AG04449 (cell line): ENCODE data around the gene DSG3.

ENCODE experiments used
- CTCF ChIA-PET: fragments of 350-600 bp; formaldehyde crosslinking; extraction: SDS; loops from one replicate; lab custom pipeline; 2021; ENCODE audit warnings: antibody characterized with exemption; lab: Yijun Ruan, JAX
- POLR2A ChIA-PET: fragments of 400-600, 350-600 bp; formaldehyde crosslinking; extraction: SDS; loops from one replicate; lab custom pipeline; 2020; ENCODE audit warnings: antibody characterized with exemption, inconsistent platforms; lab: Yijun Ruan, JAX
- DNase-seq: peaks from one replicate; pipeline ENCODE4 v3.0.0-alpha.2; 2010; ENCODE audit warnings: low read depth, low spot score
- H3K4me3 ChIP-seq: 2 replicates; pipeline ENCODE4 v1.5.1; 2011; ENCODE audit warnings: low read depth, mild to moderate bottlenecking, control low read depth, low read length
- TF ChIP-seq, protein P1 (sequence below): IDR thresholded peaks from one replicate; pipeline ENCODE4 v1.5.1; 2011; ENCODE audit warnings: mild to moderate bottlenecking, moderate library complexity, low read length, control low read depth, inconsistent platforms; ENCODE audit not compliant: insufficient read depth; ENCODE audit errors: missing control alignments

Gene DSG3

DNA sequence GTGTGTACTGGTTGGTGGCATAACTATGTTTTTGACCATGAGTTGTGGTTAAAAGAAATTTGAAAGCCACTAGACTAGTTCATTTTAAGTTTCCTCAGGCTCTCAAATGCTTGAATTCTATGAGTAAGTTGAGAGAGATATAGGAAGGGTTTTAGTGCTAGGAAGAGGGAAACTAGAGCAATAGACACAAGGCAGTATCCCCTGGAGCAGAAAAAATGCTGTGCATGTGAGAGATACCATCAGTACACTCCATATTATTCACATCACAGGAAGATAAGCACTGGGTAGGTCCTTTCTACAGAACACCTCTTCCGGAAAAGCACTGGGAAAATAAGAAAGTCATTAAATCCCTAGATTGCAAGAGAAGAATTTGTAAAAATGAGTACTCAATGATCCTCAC, 19.3 kb upstream of the DSG3 start:
- DNase-seq = no peak
- CTCF ChIA-PET = no interaction called here
- no peak overlapping the region for H3K4me3 ChIP-seq
- TF ChIP-seq, protein P1, sequence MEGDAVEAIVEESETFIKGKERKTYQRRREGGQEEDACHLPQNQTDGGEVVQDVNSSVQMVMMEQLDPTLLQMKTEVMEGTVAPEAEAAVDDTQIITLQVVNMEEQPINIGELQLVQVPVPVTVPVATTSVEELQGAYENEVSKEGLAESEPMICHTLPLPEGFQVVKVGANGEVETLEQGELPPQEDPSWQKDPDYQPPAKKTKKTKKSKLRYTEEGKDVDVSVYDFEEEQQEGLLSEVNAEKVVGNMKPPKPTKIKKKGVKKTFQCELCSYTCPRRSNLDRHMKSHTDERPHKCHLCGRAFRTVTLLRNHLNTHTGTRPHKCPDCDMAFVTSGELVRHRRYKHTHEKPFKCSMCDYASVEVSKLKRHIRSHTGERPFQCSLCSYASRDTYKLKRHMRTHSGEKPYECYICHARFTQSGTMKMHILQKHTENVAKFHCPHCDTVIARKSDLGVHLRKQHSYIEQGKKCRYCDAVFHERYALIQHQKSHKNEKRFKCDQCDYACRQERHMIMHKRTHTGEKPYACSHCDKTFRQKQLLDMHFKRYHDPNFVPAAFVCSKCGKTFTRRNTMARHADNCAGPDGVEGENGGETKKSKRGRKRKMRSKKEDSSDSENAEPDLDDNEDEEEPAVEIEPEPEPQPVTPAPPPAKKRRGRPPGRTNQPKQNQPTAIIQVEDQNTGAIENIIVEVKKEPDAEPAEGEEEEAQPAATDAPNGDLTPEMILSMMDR = no peak
- POLR2A ChIA-PET = no interaction called here

DNA sequence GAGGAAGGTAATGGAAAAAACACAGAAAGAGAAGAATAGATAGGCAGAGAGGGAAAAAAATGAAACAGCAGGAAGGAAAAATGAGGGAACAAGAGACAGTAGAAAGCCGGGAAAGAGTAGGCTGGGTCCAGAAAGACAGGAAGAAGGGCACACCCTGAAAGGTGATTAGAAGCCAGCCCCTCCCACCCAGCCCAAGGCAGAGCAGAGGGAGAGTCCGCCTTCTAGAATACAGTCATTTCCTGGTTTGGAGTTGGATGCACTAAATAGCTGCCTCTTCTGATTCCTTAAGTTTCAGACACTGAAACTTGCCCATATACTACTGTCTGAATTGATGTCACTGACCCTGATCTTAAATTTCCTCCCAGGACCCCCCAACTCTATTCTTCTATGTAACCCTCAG, 17.9 kb upstream of the DSG3 start:
- POLR2A ChIA-PET = no interaction called here
- DNase-seq = no peak
- TF ChIP-seq, protein P1 = no peak
- CTCF ChIA-PET = no interaction called here
- H3K4me3 ChIP-seq = no peak overlapping the region

DNA sequence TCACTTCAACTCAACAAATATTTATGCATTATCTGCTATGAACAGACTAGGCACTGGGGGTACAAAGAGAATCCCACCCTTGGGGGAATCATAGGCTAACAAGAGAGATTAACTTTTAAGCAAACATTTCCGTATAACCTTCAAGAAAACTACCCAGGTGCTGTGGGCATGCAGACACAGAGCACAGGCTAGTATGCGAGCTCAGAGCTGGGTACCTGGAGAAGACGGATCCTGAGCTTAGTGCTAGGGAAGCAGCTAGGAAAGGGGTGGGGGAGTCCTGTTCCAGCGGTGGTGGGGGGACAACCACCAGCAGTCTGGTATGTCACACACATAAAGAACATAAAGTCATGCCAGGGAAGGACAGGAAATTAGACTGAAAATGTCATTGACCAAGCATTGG, 17.5 kb upstream of the DSG3 start:
- POLR2A ChIA-PET = no interaction called here
- CTCF ChIA-PET = no interaction called here
- TF ChIP-seq, protein P1 = no peak

DNA sequence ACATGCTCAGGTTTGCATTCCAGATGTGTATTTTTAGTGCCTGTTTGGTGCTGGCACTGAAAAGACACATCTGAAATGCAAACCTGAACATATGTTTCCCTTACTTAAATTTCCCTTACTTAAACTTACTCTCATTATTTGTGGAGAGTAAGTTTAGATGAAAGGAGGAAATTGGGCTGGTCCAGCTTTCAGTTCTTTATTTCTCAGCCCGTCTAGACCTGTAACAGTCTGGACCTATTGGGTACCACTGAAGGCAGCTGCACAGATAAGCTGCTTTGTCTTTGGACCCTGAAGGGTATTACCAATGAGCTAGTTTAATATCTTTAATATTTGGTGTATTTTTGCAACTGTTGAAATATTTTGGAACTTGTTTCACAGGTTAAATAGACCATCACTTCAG, 17.0 kb upstream of the DSG3 start:
- ChIA-PET POLR2A (no interaction called here), CTCF (no interaction called here)
- H3K4me3 ChIP-seq = no peak overlapping the region
- TF ChIP-seq, protein P1 = no peak
- DNase-seq = no peak

More for the DNA sequence above, 17.5 kb upstream of the DSG3 start:
- no peak for DNase-seq
- no peak overlapping the region for H3K4me3 ChIP-seq

DNA sequence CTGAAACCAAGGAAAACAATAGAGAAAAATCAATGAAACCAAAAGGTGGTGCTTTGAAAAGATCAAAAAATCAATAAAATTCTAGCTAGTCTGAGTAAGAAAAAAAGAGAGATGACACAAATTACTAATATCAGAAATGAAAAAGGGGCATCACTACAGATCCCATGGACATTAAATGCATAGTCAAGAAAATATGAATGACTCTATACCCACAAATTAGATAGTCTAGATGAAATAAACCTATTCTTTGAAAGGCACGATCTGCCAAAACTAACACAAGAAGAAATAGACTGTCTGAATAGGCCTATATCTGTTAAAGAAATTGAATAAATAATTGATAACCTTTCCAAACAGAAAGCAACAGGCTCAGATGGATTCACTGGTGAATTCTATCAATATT, 15.2 kb upstream of the DSG3 start:
- no peak for DNase-seq
- ChIA-PET CTCF (no interaction called here), POLR2A (no interaction called here)
- no peak overlapping the region for H3K4me3 ChIP-seq
- TF ChIP-seq, protein P1 = no peak

DNA sequence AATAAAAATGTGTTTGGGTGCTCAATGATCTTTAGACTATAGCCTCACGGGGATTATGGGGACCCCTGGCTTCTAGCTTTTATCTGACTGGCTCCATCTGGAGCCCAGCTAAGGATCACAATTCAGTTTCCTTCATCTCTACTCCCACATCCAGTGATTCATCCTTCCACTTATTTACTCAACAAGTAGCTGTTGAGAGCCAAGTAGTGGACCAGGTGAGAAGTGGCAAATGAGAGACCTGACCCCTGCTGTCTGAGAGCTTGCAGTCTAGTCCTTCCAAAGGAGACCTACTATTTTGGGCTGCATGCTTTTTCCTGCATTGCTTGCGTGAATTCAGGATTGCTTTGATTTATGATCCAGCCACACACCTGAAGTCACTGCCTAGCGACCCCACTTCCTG, 10.7 kb upstream of the DSG3 start:
- TF ChIP-seq, protein P1 = no peak
- ChIA-PET CTCF (no interaction called here), POLR2A (no interaction called here)
- no peak for DNase-seq
- no peak overlapping the region for H3K4me3 ChIP-seq

DNA sequence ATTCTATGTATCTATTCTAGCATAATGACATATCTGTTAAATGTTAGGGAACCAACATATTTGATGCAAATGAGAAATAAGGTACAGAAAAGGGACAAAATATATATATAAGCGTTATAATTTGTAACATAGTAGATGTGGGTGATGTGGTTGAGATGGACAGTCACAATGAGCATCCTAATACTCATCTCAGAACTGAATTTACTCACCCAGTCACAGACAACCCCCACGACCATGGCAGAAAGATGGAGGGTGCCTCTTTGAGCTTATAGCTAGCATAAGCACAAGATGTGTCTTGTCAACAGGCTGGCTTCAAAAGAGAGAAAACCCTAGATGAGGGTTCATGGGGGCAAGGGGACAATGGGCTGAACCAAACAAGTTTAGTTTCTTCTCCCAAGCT, 9.1 kb upstream of the DSG3 start:
- no peak overlapping the region for H3K4me3 ChIP-seq
- DNase-seq = no peak
- CTCF ChIA-PET = no interaction called here
- TF ChIP-seq, protein P1 = no peak
- POLR2A ChIA-PET = no interaction called here
